ENCODE measurements around the gene SPATS2.

The SPATS2 gene

GRCh38 chr12:49352351-49352750 lies 14.9 kb upstream of the SPATS2 start:
- TF ChIP-seq CTCF (IDR thresholded peaks at IDR 0.05; ENCODE audit: low read depth, low read length, poor library complexity, severe bottlenecking) = no peak
- H3K4me3 ChIP-seq (ENCODE audit: low read length) = no peak overlapping the region
- H3K4me2 ChIP-seq (ENCODE audit: low read length) = no peak overlapping the region
- H3K9me3 ChIP-seq (ENCODE audit: control insufficient read depth, insufficient read depth, low read length) = no peaks in the 10 kb centered on the region
- H3K9me2 ChIP-seq (replicated peaks; ENCODE audit: control insufficient read depth, low read length) = no peaks in the 10 kb centered on the region
- no peaks in the 10 kb centered on the region for H4K20me1 ChIP-seq (ENCODE audit: control insufficient read depth, insufficient read depth, low read depth, low read length)
- H3K27ac ChIP-seq (ENCODE audit: low read depth, low read length) = no peak overlapping the region
- H3K4me1 ChIP-seq (ENCODE audit: control insufficient read depth, low read length) = peaks cover 7% of the 10 kb centered on the region
- no peaks in the 10 kb centered on the region for H3K79me2 ChIP-seq (ENCODE audit: control insufficient read depth, low read length)
- H3K36me3 ChIP-seq (ENCODE audit: control insufficient read depth, low read length) = no peaks in the 10 kb centered on the region
- no peaks in the 10 kb centered on the region for H3F3A ChIP-seq (ENCODE audit: control insufficient read depth, insufficient read depth)
- peaks cover 30% of the 10 kb centered on the region for H3K27me3 ChIP-seq (ENCODE audit: control insufficient read depth, low read length)

GRCh38 chr12:49355913-49356312 lies 11.3 kb upstream of the SPATS2 start:
- Histone ChIP-seq H3K4me2 (ENCODE audit: low read length) (no peak overlapping the region), H4K20me1 (ENCODE audit: control insufficient read depth, insufficient read depth, low read depth, low read length) (no peaks in the 10 kb centered on the region), H3K27ac (ENCODE audit: low read depth, low read length) (no peak overlapping the region), H3K9me2 (replicated peaks; ENCODE audit: control insufficient read depth, low read length) (no peaks in the 10 kb centered on the region), H3K4me1 (ENCODE audit: control insufficient read depth, low read length) (no peaks in the 10 kb centered on the region), H3F3A (ENCODE audit: control insufficient read depth, insufficient read depth) (no peaks in the 10 kb centered on the region), H3K9me3 (ENCODE audit: control insufficient read depth, insufficient read depth, low read length) (no peaks in the 10 kb centered on the region), H3K79me2 (ENCODE audit: control insufficient read depth, low read length) (no peaks in the 10 kb centered on the region), H3K4me3 (ENCODE audit: low read length) (no peak overlapping the region), H3K36me3 (ENCODE audit: control insufficient read depth, low read length) (no peaks in the 10 kb centered on the region), H3K27me3 (ENCODE audit: control insufficient read depth, low read length) (peaks cover 20% of the 10 kb centered on the region)
- TF ChIP-seq EZH2phosphoT487 (IDR thresholded peaks at IDR 0.05; ENCODE audit: borderline replicate concordance, low read length) = no peak
- no peak for TF ChIP-seq CTCF (IDR thresholded peaks at IDR 0.05; ENCODE audit: low read depth, low read length, poor library complexity, severe bottlenecking)

GRCh38 chr12:49357103-49357678 lies 10.1 kb upstream of the SPATS2 start:
- Histone ChIP-seq H3K9me3 (ENCODE audit: control insufficient read depth, insufficient read depth, low read length) (no peaks in the 10 kb centered on the region), H3K36me3 (ENCODE audit: control insufficient read depth, low read length) (no peaks in the 10 kb centered on the region)
- TF ChIP-seq CTCF (IDR thresholded peaks at IDR 0.05; ENCODE audit: low read depth, low read length, poor library complexity, severe bottlenecking) (peak; percentile 59), EZH2phosphoT487 (IDR thresholded peaks at IDR 0.05; ENCODE audit: borderline replicate concordance, low read length) (no peak)

More at GRCh38 chr12:49357103-49357678, 10.1 kb upstream of the SPATS2 start:
- peaks cover 20% of the 10 kb centered on the region for H3K27me3 ChIP-seq (ENCODE audit: control insufficient read depth, low read length)
- H3K27ac ChIP-seq (ENCODE audit: low read depth, low read length) = no peak overlapping the region
- no peaks in the 10 kb centered on the region for H3K4me1 ChIP-seq (ENCODE audit: control insufficient read depth, low read length)
- no peaks in the 10 kb centered on the region for H3K79me2 ChIP-seq (ENCODE audit: control insufficient read depth, low read length)
- H3K9me2 ChIP-seq (replicated peaks; ENCODE audit: control insufficient read depth, low read length) = no peaks in the 10 kb centered on the region
- no peak overlapping the region for H3K4me3 ChIP-seq (ENCODE audit: low read length)
- H4K20me1 ChIP-seq (ENCODE audit: control insufficient read depth, insufficient read depth, low read depth, low read length) = no peaks in the 10 kb centered on the region
- no peaks in the 10 kb centered on the region for H3F3A ChIP-seq (ENCODE audit: control insufficient read depth, insufficient read depth)
- H3K4me2 ChIP-seq (ENCODE audit: low read length) = no peak overlapping the region
